MM.1S (cell line): ENCODE measurements around the gene EME2.

Experiments used
- CTCF ChIP-seq: fragments of 300-600 bp; sonication (generic); IDR thresholded peaks from 2 replicates; pipeline ENCODE4 v1.5.1; 2016; ENCODE audit warnings: antibody characterized with exemption, low read length, mixed read lengths
- EZH2 ChIP-seq: fragments of 300-600 bp; sonication (generic); optimal IDR thresholded peaks from 2 replicates; pipeline ENCODE3; 2017; ENCODE audit warnings: low read depth, mild to moderate bottlenecking, antibody characterized with exemption, low read length, mixed read lengths

DNA sequence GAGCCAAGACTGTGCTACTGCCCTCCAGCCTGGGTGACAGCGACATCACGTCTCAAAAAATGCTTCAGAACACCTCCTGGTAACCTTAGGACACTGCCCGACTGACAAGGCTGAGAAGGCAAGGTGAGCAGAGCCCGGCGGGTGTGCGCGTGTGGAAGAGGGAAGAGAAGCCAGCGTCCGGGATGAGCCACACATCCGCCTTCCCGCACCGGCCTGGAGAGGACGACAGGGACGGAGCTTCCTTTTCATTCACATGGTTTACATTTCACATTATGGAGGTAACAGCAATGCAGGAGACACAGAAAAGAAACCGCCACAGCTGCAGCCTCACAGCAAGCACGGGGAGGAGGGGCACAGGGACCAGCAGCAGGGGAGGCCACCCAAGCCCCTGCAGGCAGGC lies 37.5 kb downstream of the EME2 start:
- TF ChIP-seq EZH2 (no peak), CTCF (no peak)
